ENCODE results near the gene CEACAM18.
A peak's percentile ranks its signal among the peaks of the same experiment; 100 is the strongest.
"Not testable (repeated sequence)": the region's sequence is repeated elsewhere in the genome, so short reads cannot be mapped to it uniquely, and the experiment has no call there.

The CEACAM18 gene

GRCh38 chr19:51491586-51491985 lies 13.2 kb downstream of the CEACAM18 start:
- no peak for DNase-seq (ENCODE audit: low read depth)
- H3K4me3 ChIP-seq (ENCODE audit: low read depth, low read length), result no peak overlapping the region
- TF ChIP-seq POLR2A (IDR thresholded peaks at IDR 0.05; ENCODE audit: extremely low read depth, insufficient read length) (no peak), CTCF (IDR thresholded peaks at IDR 0.05; ENCODE audit: low read depth, low read length) (no peak), MYC (IDR thresholded peaks at IDR 0.05; ENCODE audit: low read depth, low read length) (no peak), MAX (IDR thresholded peaks at IDR 0.05; ENCODE audit: low read depth, low read length) (no peak)

GRCh38 chr19:51493776-51494175 lies 15.4 kb downstream of the CEACAM18 start:
- peak; percentile 30 for DNase-seq (ENCODE audit: low read depth)
- no peak overlapping the region for H3K4me3 ChIP-seq (ENCODE audit: low read depth, low read length)
- TF ChIP-seq POLR2A (IDR thresholded peaks at IDR 0.05; ENCODE audit: extremely low read depth, insufficient read length) (no peak), CTCF (IDR thresholded peaks at IDR 0.05; ENCODE audit: low read depth, low read length) (no peak), MYC (IDR thresholded peaks at IDR 0.05; ENCODE audit: low read depth, low read length) (no peak), MAX (IDR thresholded peaks at IDR 0.05; ENCODE audit: low read depth, low read length) (no peak)

GRCh38 chr19:51497666-51498065 lies 19.3 kb downstream of the CEACAM18 start:
- DNase-seq (ENCODE audit: low read depth), result no peak
- TF ChIP-seq MYC (IDR thresholded peaks at IDR 0.05; ENCODE audit: low read depth, low read length) (no peak), POLR2A (IDR thresholded peaks at IDR 0.05; ENCODE audit: extremely low read depth, insufficient read length) (no peak), CTCF (IDR thresholded peaks at IDR 0.05; ENCODE audit: low read depth, low read length) (no peak), MAX (IDR thresholded peaks at IDR 0.05; ENCODE audit: low read depth, low read length) (no peak)
- no peak overlapping the region for H3K4me3 ChIP-seq (ENCODE audit: low read depth, low read length)

- not testable (repeated sequence) for DNase-seq (ENCODE audit: low read depth)
- H3K4me3 ChIP-seq (ENCODE audit: low read depth, low read length), result peak overlapping the region; percentile 49
Observed at GRCh38 chr19:51500931-51501330, 22.6 kb downstream of the CEACAM18 start.

- peak within 1 kb of the TSS; percentile 49 for H3K4me3 ChIP-seq (ENCODE audit: low read depth, low read length)
- no peak for TF ChIP-seq CTCF (IDR thresholded peaks at IDR 0.05; ENCODE audit: low read depth, low read length)
- TF ChIP-seq MAX (IDR thresholded peaks at IDR 0.05; ENCODE audit: low read depth, low read length), result peak; percentile 9; the same call in 1 of the 2 replicates
- peak; percentile 69 for DNase-seq (ENCODE audit: low read depth)
Observed at GRCh38 chr19:51501594-51502263, 23.4 kb downstream of the CEACAM18 start, which contains the start of gene SIGLEC12. SIGLEC12 (minus strand) TSS chr19:51501800; CDS start chr19:51501733, 67 bp downstream.

GRCh38 chr19:51503286-51503817 lies 25.0 kb downstream of the CEACAM18 start:
- TF ChIP-seq MYC (IDR thresholded peaks at IDR 0.05; ENCODE audit: low read depth, low read length) (no peak), MAX (IDR thresholded peaks at IDR 0.05; ENCODE audit: low read depth, low read length) (no peak), POLR2A (IDR thresholded peaks at IDR 0.05; ENCODE audit: extremely low read depth, insufficient read length) (no peak), CTCF (IDR thresholded peaks at IDR 0.05; ENCODE audit: low read depth, low read length) (no peak)
- H3K4me3 ChIP-seq (ENCODE audit: low read depth, low read length), result no peak overlapping the region
- DNase-seq (ENCODE audit: low read depth), result peak; percentile 70
